CD14-positive monocyte (primary cell): ENCODE data around the gene UGT1A6. TPM values are rescaled to one million over a fixed set of nuclear protein-coding genes. Genes with fewer than 3 reads are reported as not detected.

Source experiments
- DNase-seq, 3 donors: peaks; one replicate each; pipeline ENCODE4 v3.0.0-alpha.2; 2011 to 2022
- H2AFZ ChIP-seq: 2 replicates; pipeline ENCODE4 v1.6.0; 2012; ENCODE audit warnings: mild to moderate bottlenecking, low read depth, low read length, inconsistent platforms; ENCODE audit not compliant: insufficient read depth, poor library complexity, severe bottlenecking
- H3K27ac ChIP-seq, 2 donors: 1 replicate in 1 of 2; 2 replicates in 1 of 2; pipeline ENCODE4 v1.5.1; 2012 to 2013; ENCODE audit warnings: low read length in 2 of 2, control low read depth in 1 of 2, inconsistent platforms in 1 of 2, low read depth in 1 of 2, mild to moderate bottlenecking in 1 of 2
- H3K27me3 ChIP-seq, 2 donors: one replicate each; pipeline versions ENCODE4 v1.6.0 to v1.6.1; 2011 to 2013; ENCODE audit warnings: low read length in 2 of 2; ENCODE audit not compliant: control insufficient read depth in 2 of 2, insufficient read depth in 2 of 2
- H3K36me3 ChIP-seq, 2 donors: replicated peaks in 1 of 2; 1 replicate in 1 of 2; 2 replicates in 1 of 2; pipeline versions ENCODE4 v1.5.1 to v1.6.1; 2012 to 2013; ENCODE audit warnings: low read length in 2 of 2, control low read depth in 1 of 2, inconsistent platforms in 1 of 2, mild to moderate bottlenecking in 1 of 2; ENCODE audit not compliant: insufficient read depth in 2 of 2, control insufficient read depth in 1 of 2
- H3K4me1 ChIP-seq, 2 donors: 1 replicate in 1 of 2; 2 replicates in 1 of 2; pipeline versions ENCODE4 v1.5.1 to v1.6.1; 2012 to 2013; ENCODE audit warnings: low read length in 2 of 2, control low read depth in 1 of 2, inconsistent platforms in 1 of 2, mild to moderate bottlenecking in 1 of 2, moderate library complexity in 1 of 2; ENCODE audit not compliant: insufficient read depth in 2 of 2, control insufficient read depth in 1 of 2
- H3K4me2 ChIP-seq: replicated peaks from 2 replicates; pipeline ENCODE3; 2012; ENCODE audit warnings: low read length, moderate library complexity, mild to moderate bottlenecking; ENCODE audit not compliant: poor library complexity, severe bottlenecking; ENCODE audit errors: extremely low read depth
- H3K4me3 ChIP-seq, 3 experiments: fragments of 200-600 bp in 1 of 3; sonication (generic) in 1 of 3; replicated peaks in 1 of 3; 1 replicate in 2 of 3; 2 replicates in 1 of 3; pipeline ENCODE4 v1.5.1; 2011 to 2013; ENCODE audit warnings: low read length in 3 of 3, mild to moderate bottlenecking in 3 of 3, control low read depth in 2 of 3, low read depth in 2 of 3, inconsistent platforms in 1 of 3, moderate library complexity in 1 of 3
- H3K79me2 ChIP-seq: 2 replicates; pipeline ENCODE4 v1.6.0; 2012; ENCODE audit warnings: mild to moderate bottlenecking, control low read depth, inconsistent platforms, low read length, moderate library complexity; ENCODE audit not compliant: insufficient read depth
- H3K9ac ChIP-seq: 2 replicates; pipeline ENCODE4 v1.6.0; 2017; ENCODE audit warnings: low read length, mild to moderate bottlenecking; ENCODE audit not compliant: insufficient read depth, poor library complexity, severe bottlenecking
- H3K9me3 ChIP-seq, 2 donors: replicated peaks in 1 of 2; 1 replicate in 1 of 2; 2 replicates in 1 of 2; pipeline versions ENCODE4 v1.5.1 to v1.6.1; 2012 to 2013; ENCODE audit warnings: low read length in 2 of 2, control low read depth in 1 of 2; ENCODE audit not compliant: control insufficient read depth in 1 of 2, insufficient read depth in 1 of 2
- H4K20me1 ChIP-seq: 2 replicates; pipeline ENCODE4 v1.6.0; 2012; ENCODE audit warnings: mild to moderate bottlenecking, low read length, control low read depth, moderate library complexity; ENCODE audit not compliant: insufficient read depth
- H3K27ac Mint-ChIP-seq, 7 donors: one replicate each; pipeline ENCODE4 v1.8.0; 2020; ENCODE audit warnings: mild to moderate bottlenecking in 7 of 7, mixed read lengths in 7 of 7, moderate library complexity in 6 of 7, inconsistent platforms in 2 of 7
- H3K27me3 Mint-ChIP-seq, 3 donors: one replicate each; pipeline ENCODE4 v1.8.0; 2021 to 2022; ENCODE audit warnings: low read depth in 3 of 3, mild to moderate bottlenecking in 3 of 3, mixed read lengths in 3 of 3, moderate library complexity in 3 of 3, inconsistent platforms in 1 of 3
- H3K36me3 Mint-ChIP-seq, 2 donors: one replicate each; pipeline ENCODE4 v1.8.0; 2020; ENCODE audit warnings: mixed read lengths in 2 of 2, inconsistent platforms in 1 of 2, mild to moderate bottlenecking in 1 of 2
- H3K4me1 Mint-ChIP-seq: one replicate; pipeline ENCODE4 v1.8.0; 2020; ENCODE audit warnings: mild to moderate bottlenecking, mixed read lengths
- H3K4me3 Mint-ChIP-seq, 2 donors: one replicate each; pipeline ENCODE4 v1.8.0; 2020; ENCODE audit warnings: mild to moderate bottlenecking in 2 of 2, mixed read lengths in 2 of 2, moderate library complexity in 1 of 2
- H3K9me3 Mint-ChIP-seq, 7 donors: one replicate each; pipeline ENCODE4 v1.8.0; 2020 to 2022; ENCODE audit warnings: mixed read lengths in 7 of 7, mild to moderate bottlenecking in 6 of 7, moderate library complexity in 6 of 7, inconsistent platforms in 2 of 7
- WGBS: methylation state at CpG from one replicate; pipeline ENCODE4 v1.1.5; 2013; ENCODE audit warnings: missing lambda C conversion rate; ENCODE audit not compliant: insufficient coverage; 5-methylcytosine and 5-hydroxymethylcytosine counted together
- intact Hi-C, 2 donors: fragments of 100-400 bp; cut with micrococcal nuclease; formaldehyde crosslinking; loops; one replicate each; pipeline versions ENCODE4 v1.15.0 to v1.15.1; 2023
- polyA plus RNA-seq, 3 donors: library from polyadenylated mRNA; depleted of rRNA in 1 of 3; unstranded in 2 of 3; stranded (reverse) in 1 of 3; fragments of 300-500 nt in 2 of 3; fragments of >200 nt in 1 of 3; fragmentation: Illumina TruSeq in 2 of 3; gene quantifications; 1 replicate in 2 of 3; 2 replicates in 1 of 3; pipeline ENCODE4 v1.2.3, GENCODE V29; 2012 to 2021
- TF ChIP-seq, protein P1 (sequence below): fragments of 200-600 bp; IDR thresholded peaks from one replicate; pipeline ENCODE4 v1.8.0; 2022; ENCODE audit warnings: antibody characterized with exemption, mild to moderate bottlenecking

The UGT1A6 gene
- polyA plus RNA-seq, 3 donors: not detected

DNA sequence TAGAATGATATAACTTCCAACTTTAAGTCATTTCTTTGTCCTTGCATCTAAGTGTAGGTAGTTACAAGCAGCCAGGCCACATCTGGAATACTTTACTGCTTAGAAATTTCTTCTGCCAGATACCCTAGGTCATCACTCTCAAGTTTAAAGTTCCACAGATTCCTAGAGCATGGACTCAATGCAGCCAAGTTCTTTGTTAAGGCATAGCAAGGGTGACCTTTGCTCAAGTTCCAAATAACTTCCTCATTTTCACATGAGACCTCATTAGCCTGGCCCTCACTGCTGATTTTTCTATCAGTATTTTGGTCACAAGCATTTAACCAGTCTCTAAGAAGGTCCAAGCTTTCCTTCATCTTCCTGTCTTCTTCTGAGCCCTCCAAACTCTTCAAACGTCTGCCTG is 28.8 kb upstream of the UGT1A6 start:
- TF ChIP-seq, protein P1, sequence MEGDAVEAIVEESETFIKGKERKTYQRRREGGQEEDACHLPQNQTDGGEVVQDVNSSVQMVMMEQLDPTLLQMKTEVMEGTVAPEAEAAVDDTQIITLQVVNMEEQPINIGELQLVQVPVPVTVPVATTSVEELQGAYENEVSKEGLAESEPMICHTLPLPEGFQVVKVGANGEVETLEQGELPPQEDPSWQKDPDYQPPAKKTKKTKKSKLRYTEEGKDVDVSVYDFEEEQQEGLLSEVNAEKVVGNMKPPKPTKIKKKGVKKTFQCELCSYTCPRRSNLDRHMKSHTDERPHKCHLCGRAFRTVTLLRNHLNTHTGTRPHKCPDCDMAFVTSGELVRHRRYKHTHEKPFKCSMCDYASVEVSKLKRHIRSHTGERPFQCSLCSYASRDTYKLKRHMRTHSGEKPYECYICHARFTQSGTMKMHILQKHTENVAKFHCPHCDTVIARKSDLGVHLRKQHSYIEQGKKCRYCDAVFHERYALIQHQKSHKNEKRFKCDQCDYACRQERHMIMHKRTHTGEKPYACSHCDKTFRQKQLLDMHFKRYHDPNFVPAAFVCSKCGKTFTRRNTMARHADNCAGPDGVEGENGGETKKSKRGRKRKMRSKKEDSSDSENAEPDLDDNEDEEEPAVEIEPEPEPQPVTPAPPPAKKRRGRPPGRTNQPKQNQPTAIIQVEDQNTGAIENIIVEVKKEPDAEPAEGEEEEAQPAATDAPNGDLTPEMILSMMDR: no peak
- H3K27ac Mint-ChIP-seq: no peak overlapping the region
- no peaks in the 10 kb centered on the region for H3K36me3 Mint-ChIP-seq
- Histone ChIP-seq H3K4me1 (no peaks in the 10 kb centered on the region), H2AFZ (no peak overlapping the region), H3K4me3 (no peak overlapping the region), H3K79me2 (no peaks in the 10 kb centered on the region), H3K27ac (no peak overlapping the region), H3K4me2 (no peak overlapping the region), H3K9ac (no peak overlapping the region), H3K27me3 (no peaks in the 10 kb centered on the region), H3K9me3 (peaks cover 9% of the 10 kb centered on the region in 2 donors), H4K20me1 (no peaks in the 10 kb centered on the region), H3K36me3 (no peaks in the 10 kb centered on the region)
- peaks cover 6 to 20% (median 9%) of the 10 kb centered on the region in 7 donors for H3K9me3 Mint-ChIP-seq
- peaks cover 1 to 5% (median 3%) of the 10 kb centered on the region in 3 donors for H3K27me3 Mint-ChIP-seq
- DNase-seq: no peak
- intact Hi-C loops: no loop called here
- H3K4me3 Mint-ChIP-seq: no peak overlapping the region
- H3K4me1 Mint-ChIP-seq: no peaks in the 10 kb centered on the region
- no CpG with 5 or more reads among the region's 1 CpG for WGBS

DNA sequence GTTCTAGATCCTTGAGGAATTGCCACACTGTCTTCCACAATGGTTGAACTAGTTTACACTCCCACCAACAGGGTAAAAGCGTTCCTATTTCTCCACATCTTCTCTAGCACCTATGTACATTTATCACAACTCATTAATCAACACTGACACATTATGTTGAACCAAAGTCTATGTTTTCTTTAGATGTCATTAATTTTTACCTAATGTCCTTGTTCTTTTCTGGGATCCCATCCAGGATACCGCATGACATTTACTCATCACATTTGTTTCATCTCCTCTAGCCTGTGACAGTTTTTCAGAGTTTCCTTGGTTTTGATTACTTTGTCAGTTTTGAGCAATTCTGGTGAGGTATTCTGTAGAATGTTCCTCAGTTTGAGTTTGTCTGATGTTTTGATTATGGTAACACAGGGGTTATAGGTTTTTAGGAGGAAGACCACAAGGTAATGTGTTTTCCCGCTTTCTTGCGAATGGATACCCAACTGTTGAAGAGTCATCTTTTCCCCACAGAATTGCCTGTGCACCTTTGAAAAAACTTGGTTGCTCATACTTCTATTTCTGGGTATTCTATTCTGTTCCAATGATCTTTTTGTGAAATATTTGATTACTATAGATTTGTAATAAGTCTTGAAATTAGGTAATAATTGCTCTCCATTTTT is 24.0 kb upstream of the UGT1A6 start:
- WGBS: no CpG with 5 or more reads among the region's 4 CpGs
- intact Hi-C loops: no loop called here
- H3K9me3 Mint-ChIP-seq: peaks cover 3 to 12% (median 5%) of the 10 kb centered on the region in 7 donors
- no peaks in the 10 kb centered on the region for H3K27me3 Mint-ChIP-seq
- Histone ChIP-seq H4K20me1 (no peaks in the 10 kb centered on the region), H3K4me1 (no peaks in the 10 kb centered on the region), H3K9ac (no peak overlapping the region), H2AFZ (no peak overlapping the region), H3K36me3 (no peaks in the 10 kb centered on the region), H3K79me2 (no peaks in the 10 kb centered on the region), H3K4me2 (no peak overlapping the region), H3K27ac (no peak overlapping the region), H3K4me3 (no peak overlapping the region), H3K27me3 (no peaks in the 10 kb centered on the region), H3K9me3 (peaks cover 9% of the 10 kb centered on the region in 2 donors)
- H3K4me3 Mint-ChIP-seq: no peak overlapping the region
- H3K27ac Mint-ChIP-seq: no peak overlapping the region
- H3K36me3 Mint-ChIP-seq: no peaks in the 10 kb centered on the region
- H3K4me1 Mint-ChIP-seq: no peaks in the 10 kb centered on the region
- TF ChIP-seq, protein P1: no peak
- no peak for DNase-seq
